Dedifferentiated amniotic fluid mesenchymal stem cell (primary cell): ENCODE measurements around the gene USH2A.

Source experiments
- DNase-seq: peaks from one replicate; pipeline ENCODE4 v3.0.0-alpha.2; 2016; ENCODE audit errors: extremely low spot score

The USH2A gene

DNA sequence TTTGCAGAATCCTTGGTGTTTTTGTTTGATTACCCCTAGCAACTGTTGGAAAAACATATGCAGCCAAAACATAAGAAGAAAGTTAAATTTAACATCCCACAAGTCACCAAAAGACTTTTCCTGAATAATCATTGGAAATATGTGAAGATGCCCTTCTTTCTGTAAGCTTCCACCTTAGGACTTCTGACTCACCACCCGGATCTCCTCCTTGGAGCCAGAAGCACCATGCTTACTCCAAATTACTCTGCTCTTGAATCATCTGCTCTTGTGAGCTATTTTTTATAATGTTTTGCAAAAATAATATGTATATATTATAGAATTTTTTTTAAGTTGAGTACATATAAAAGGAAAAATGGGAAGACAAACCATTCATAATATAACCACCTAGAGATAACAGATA is 464.4 kb downstream of the USH2A start:
- peak; percentile 49 for DNase-seq

DNA sequence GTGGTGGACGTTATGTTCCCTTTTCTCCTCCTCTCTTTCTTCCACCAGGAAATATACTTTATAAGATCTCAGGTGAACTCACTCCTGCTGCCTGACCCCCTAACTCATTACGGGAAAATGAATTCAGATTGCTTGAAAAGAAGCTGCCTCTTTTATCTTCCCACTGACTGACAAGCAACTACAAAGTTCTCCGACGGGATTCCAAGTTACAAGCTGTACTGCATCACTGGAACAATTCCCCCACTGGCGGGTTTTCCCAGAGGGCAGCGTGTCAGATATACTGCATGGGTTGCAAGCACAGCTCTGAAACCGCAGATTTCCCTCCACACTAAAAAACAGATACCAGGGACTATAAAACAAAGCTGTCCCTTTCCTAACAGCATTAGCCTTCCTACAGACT is 465.6 kb downstream of the USH2A start:
- DNase-seq = no peak

DNA sequence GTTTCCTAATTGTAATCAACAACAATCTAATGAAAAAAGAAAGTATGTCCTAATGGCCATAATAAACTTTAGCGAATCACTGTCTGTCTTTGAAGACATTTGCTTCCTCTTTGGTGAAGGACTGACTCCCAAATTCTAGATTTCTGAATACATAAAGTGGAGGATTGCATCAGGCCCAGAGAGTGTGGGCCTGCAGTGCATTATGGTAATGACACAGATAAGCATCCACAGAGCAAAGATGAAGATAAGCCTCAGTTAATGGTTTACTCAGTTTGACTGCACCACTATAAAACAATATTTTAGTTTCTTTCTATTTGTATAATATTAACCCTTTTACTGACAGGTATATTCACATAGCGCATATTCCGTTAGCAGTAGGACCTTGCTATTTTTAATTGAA is 490.7 kb downstream of the USH2A start:
- no peak for DNase-seq

DNA sequence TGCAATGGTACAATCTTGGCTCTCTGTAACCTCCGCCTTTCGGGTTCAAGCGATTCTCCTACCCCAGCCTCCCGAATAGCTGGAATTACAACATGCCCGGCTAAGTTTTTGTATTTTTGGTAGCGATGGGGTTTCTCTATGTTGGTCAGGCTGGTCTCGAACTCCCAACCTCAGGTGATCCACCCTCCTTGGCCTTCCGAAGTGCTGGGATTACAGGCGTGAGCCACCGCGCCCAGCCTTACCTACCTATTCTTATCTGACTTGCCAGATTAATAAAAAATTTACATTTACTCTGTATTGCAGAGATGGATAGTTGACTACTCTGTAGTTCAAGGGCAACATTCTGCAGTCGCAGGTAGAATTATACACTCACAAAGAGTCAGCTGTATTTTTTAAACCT is 496.6 kb downstream of the USH2A start:
- DNase-seq = no peak

DNA sequence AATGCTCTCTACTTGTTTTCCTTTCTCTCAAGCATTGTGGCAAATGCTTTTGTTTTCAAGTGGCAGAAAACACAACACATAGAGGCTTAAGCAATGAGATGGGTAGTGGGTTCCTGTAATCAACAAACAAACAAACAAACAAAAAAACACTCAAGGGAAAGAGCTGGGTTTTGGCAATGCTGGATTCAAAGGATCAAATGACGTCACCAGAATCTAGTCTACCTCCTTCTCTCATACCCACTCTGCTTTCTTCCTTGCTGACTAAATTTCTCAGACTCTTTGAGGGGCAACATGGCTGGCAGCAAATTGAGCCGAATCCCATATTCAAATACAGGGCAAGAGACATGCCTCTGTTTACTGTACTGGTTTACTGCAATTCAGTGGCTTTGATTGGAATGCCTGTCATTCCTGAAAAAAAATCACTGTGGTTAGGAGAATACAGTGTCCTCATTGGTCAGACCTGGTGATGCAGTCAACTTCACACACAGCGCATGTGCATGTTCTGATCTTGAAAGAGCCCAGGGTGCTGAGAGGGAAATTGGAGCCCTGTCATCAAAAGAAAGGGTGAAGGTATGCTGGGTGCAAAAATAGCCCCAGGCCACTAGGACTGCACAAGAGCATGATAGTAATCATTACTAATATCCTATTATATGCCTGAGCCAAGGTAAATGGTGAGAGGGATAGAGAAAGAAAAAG is 500.0 kb downstream of the USH2A start:
- DNase-seq = no peak

DNA sequence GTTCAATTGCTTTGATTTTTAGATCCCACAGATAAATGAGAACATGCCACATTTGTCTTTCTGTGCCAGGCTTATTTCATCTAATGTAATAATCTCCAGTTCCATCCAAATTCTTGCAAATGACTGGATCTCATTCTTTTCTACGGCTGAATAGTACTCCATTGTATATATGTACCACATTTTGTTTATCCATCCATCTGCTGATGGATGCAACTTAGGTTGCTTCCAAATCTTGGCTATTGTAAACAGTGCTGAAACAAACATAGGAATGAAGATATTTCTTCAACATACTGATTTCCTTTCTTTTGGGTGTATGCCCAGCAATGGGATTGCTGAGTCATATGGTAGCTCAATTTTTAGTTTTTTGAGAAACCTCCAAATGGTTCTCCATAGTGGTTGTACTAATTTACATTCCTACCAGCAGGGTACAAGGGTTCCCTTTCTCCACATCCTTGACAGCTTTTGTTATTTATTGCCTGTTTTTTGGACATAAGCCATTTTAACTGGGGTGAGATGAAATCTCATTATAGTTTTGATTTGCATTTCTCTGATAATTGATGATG is 511.8 kb downstream of the USH2A start:
- no peak for DNase-seq

DNA sequence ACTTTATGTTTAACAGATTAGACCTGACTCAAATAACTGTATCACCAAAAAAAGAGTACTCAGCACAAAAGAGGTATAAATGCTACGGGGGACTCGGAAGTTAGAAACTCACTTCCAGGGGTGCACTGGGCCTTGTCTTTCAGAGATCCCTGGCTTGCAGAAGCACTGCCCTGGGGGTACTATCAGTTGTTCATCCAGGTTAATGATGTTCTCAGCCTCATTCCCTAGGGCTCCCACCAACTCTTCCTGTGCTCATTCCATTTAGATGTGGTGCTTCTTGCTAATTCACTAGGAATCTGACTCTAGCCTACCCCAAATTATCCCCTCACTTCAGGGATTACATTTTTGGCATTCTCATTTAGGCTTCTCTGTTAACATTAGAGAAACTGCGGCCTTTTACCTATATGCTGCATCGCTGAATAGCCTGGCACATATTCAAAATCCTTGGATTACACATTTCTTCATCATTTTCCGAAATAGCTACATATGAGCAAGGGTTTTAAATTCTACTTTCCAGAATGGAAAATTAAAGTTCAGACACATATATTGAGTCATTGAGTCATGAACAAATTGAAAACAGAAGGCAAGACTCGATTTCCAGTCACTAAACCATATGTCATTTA is 517.6 kb downstream of the USH2A start:
- DNase-seq = peak; percentile 64

DNA sequence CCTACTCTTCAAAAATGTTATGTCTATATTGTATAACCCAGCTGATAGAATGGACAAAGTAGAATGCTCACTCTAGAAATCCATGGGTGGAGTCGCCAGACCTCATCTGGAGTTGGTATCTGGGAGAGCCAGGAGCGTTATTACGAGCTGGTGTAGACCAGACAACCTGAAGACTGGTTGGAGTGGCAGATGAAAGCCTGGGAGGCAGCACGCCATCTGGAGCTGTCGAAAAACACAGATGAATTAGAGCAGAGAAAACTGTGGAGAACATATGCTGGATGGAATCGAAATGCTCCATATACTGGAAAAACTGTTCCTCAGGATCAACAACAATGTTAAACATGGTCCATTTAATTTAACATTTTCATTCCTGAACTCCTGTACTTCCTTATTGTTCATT is 522.6 kb downstream of the USH2A start:
- DNase-seq = no peak

DNA sequence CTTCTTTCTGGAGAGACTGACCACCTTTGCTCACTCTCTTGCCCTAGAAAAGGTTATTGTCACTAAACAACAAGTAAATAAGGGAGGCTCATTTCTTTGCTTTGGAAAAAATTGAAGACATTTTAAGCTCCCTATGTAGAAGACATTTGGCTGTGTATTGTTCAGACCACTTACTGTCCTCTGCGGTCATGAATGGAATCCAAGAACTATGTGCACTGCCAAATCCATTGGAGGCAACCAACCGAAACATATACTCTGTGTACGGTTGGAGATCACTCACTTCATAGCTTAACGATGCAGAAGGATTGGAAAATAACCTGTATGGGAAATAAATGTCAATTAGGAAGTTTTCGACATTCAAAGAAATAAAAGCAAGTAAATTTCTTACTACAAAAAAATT is 523.3 kb downstream of the USH2A start:
- DNase-seq = no peak

DNA sequence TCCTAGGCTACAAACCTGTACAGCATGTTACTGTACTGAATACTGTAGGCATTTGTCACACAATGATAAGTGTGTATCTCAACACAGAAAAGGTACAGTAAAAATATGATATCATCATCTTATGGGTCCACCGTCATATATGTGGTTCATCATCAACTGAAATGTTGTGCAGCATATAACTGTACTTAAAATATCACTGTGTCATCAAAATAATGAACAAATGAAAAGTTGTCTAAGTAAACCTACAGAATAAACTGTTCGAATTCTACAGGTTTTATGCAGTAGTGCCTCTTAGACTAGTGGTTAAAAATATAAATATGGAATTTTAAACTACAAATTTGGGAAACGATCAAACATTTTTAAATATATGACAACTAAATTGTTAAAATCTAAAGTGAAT is 527.4 kb downstream of the USH2A start:
- no peak for DNase-seq

DNA sequence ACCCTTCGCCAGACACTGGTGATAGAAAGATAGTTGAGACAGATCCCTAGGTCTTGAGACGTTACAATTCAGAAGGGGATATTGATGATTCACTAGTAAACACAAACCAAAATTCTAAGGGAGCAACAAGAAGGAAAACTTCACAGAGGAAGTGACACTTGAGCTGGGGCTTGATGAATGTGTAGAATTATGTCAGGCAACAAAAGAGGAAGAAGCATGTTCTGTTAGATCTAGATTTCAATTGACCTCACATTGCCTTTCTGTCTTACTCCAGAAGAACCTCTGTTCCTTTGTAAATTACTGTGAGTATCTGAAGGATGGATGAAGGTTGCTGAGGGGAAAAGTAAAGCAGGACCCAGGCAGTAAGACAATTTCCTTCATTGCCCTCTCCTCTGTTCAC is 528.0 kb downstream of the USH2A start:
- no peak for DNase-seq

DNA sequence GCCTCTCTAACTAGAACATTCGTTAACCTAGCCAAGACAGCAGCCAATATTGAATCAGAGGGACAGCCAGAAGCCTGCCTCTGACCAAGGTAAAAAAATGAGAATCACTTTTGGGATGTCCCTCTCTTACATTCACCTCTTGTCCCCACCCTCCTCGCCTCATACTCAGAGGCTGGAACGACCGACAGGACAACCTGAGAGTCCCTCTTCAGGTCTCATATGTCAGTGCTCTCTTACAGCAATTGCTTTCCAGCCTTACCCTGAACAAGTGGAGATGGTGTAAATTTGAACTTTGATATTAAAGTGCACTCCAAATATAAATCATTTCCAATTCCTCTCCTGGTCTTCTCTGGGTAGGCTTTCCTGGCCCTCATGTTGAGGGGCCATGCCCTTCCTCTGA is 528.6 kb downstream of the USH2A start:
- DNase-seq = no peak

DNA sequence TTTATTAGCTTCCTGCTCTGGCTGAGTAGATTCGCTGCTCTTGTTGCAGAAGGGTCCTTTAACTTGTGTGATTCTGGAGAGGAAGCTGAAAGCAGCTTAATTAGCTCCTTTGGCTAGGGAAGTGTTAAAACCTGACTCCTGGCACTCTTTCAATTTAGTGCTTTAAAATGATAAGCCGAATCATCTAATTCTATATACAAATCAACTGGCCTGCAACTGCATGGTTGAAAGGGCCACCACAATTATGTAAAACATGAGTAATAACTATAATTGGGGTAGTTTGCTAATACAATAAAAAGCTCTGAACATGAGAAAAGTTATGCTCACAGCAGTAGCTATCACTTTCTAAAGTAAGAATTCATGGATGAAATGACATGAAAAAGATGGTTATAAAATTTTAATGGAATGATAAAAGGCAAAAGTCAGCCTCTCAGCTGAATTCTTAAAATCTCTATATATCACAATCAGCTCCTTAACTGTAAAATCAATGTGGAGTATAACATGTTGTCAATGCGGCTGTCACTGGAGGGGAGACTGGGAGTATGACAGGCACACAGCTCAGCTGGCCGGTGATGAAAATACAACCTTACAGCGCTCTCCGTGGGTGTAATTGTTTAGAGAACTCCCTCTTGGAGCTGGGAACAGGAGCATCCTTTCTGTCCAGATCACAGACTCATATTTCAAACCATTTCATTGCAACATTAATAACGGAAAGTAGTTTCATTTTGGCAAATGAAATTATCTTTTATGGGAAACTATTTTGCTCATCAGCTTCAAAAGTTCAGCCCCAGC is 531.8 kb downstream of the USH2A start:
- DNase-seq = no peak

DNA sequence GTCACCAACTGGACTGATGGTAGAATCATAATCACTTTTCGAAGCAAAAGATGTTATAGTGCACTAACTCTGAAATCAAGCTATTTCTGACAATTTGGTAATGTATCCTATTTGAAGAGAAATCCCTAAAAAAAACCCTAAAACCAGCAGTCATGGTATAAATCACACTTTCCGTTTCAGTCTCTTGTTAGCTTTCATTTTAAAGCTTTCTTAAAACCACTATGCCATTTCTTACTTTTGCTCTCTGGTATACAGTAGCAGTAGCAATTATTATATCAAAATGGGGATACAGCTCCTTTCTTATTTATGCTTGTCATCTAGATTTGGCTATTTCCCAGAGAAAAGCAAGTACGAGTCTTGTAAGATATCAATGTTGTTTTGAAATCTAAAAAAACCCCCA is 532.8 kb downstream of the USH2A start:
- no peak for DNase-seq

DNA sequence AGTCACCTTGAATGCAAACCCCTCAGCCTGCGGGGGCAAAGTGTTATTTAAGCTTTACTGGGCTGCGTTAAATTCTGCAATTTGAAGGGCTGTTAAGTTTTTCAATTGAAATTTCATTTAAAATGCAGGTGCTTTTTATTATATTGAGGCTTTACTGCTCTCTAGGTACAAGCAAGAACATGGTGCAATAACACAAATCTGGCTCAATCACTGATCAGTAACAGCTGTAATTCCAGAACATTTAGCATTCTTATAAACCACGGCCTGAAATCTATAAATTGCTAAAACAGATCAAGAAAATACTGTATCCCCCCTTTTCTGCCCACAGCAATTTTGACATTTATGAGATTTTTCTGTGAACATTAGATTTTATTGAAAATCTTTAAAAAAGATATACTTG is 533.4 kb downstream of the USH2A start:
- no peak for DNase-seq

DNA sequence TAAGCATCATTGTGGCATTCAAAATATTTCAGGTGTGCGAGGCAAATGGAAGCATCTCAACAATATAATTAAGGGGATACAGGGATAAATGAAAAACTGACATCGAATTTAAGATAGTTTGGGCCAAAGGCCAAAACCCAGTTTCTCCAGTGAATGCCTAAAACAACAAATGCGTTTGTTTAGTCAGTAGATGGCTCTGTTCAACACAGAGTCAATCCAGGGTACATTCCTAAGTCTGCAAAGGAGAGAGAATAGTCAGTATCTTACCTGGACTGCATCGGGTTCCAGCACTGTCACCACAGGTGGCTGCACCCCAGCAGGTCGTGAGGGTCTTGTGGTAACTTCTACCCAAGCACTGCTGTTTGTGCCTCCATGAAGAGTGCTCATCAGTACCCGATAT is 535.1 kb downstream of the USH2A start:
- no peak for DNase-seq

DNA sequence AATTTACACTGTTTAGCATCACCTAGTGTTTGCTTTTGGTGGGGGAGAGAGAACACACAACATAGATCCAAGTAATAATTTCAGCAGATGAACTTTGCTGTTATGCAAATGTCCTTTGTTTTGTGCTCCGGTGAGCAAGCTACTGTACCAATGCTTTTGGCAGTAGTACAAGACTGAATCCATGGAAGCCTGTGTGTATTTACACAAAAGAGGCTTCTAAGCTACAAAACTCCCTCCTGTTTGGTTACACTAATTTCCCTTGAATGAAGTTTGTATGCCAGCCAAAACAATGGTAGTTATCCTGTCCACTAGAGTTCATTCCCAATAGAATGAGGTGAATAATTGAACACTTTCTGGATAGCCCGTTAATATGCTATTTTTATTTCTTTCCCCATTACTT is 535.6 kb downstream of the USH2A start:
- DNase-seq = no peak

DNA sequence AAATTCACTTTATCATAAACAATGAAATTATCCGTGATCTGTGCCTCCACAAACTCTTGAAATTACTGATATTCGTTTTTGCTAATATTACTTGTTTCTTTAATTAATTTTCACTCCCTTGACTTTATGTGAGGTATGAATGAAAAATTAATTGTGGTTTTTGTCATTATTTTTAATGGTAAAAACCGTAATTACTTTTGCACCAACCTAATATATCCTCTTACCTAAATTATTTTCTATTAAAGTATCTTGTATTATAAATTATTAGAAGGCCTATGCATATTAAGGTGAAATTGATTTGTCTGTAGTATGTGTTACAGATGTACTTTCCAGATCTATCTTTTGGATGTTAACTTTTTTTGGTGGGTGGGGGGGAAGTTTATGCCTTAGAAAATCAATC is 540.2 kb downstream of the USH2A start:
- DNase-seq = no peak

DNA sequence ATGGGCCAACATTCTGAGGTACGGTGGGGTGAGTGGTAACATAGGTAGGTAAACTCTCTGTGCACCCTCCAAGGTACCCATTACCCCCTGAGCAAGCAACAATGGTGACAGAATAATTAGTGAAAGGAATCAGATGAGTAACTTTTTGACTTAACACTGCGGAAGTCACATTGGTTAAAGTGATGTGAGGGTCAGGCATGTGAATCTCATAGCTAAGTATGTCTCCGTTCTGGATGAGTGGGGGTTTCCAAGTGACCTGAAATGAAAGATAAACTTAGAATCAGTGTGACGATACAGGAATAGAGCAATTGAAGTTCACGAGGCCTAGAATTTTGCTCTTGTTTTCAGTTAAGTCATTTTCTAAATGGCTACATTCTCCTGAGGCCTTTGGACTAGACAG is 544.4 kb downstream of the USH2A start:
- no peak for DNase-seq

DNA sequence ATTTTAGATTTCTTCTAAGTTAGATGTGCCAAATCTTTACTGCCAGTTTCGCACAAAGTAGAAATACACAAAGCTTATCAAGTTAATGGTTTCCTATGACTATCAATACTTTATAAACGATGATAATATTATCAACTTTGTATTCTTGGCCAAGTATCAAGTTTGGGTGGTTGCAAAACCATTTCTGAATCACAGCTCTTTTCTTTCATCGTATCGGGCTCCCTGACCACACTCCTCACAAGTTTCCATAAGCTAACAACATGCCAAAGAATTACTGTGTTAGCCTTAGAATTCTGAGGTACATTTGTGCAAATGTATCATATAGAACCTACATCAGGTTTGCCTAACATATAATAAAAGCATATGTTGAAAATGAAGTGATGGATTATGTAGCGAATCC is 545.1 kb downstream of the USH2A start:
- DNase-seq = no peak

DNA sequence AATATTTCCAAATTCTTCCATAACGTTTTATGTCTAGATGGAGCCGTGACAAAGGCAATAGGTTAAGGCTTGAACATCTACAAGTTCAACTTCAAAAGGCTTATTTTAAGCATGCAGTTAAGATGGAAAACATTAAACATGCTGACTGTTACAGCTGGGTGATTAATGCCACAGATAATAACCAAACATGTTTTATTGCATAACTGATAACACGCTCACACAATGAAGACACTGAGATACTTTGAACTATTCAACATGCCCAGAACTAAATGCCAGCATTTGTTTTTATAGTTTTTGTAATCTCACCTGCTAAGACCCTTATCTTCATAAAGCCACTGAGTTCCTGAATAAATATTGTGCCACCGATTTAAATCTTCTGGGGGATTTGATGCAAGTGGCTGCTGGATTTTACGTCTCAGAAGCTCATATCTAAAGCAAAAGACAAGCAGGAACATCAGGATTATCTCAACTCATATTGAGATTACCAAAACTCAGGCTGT is 545.7 kb downstream of the USH2A start:
- DNase-seq = no peak

DNA sequence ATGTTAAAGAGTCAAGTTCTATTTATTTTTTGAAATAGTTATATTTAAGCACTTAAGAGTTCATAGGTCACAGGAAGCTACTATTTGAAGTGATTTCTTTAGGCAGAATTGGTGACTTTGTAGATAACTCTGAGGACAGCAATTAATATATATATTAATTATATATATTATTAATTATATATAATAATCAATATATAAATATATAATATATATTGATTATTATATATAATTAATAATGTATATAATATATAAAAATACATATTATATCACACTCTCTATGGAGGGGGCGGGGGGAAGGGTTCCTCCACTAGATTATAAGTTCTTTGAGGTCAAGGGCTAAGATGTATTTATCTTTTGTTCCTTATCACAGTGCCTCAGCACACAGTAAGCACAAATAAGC is 547.5 kb downstream of the USH2A start:
- DNase-seq = no peak

DNA sequence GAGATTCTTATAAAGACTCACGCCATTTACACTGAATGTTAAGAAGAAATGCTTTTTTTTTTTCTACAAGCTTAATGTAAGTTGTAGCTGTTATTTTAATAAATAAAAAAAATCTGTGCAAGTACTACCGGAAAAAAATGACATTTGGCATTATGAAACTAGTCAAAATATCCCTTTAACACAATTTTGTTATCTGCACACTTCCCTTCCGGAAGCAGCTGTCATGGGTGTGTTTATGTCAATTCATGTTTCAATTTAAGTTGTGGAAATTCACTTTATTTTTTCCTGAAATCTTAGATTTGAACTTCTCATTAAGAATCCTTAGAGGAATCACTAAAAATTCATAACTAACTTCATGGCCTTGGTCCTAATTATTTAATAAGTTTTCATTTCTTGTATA is 548.0 kb downstream of the USH2A start:
- no peak for DNase-seq
